GM23338 (cell line): ENCODE data around the gene ZDHHC1. TPM values are rescaled to one million over a fixed set of nuclear protein-coding genes. Genes with fewer than 3 reads are reported as not detected.

Experiments used
- ATAC-seq: fragments of 200-7000 bp; cut with Tn5 transposase; 3 replicates; pipeline ENCODE4 v1.9.1; 2020
- DNase-seq: peaks from one replicate; pipeline ENCODE4 v3.0.0-alpha.2; 2015; ENCODE audit warnings: low spot score
- H2AFZ ChIP-seq: fragments of 200-600 bp; sonication (generic); 2 replicates; pipeline ENCODE4 v1.8.0; 2016; ENCODE audit warnings: antibody characterized with exemption, mild to moderate bottlenecking, moderate library complexity
- H3F3A ChIP-seq: fragments of 200-600 bp; sonication (generic); replicated peaks from 2 replicates; pipeline ENCODE4 v1.8.0; 2017; ENCODE audit warnings: antibody characterized with exemption, mixed run types, low read depth
- H3K27ac ChIP-seq: fragments of 200-600 bp; sonication (generic); 2 replicates; pipeline ENCODE4 v1.6.1; 2016; ENCODE audit warnings: low read depth
- H3K27me3 ChIP-seq: fragments of 200-600 bp; sonication (generic); 2 replicates; pipeline ENCODE4 v1.8.0; 2016; ENCODE audit warnings: mild to moderate bottlenecking, mixed run types, moderate library complexity; ENCODE audit not compliant: insufficient read depth
- H3K36me3 ChIP-seq: fragments of 200-600 bp; sonication (generic); 2 replicates; pipeline ENCODE4 v1.8.0; 2016; ENCODE audit warnings: mild to moderate bottlenecking; ENCODE audit not compliant: insufficient read depth
- H3K4me1 ChIP-seq: fragments of 200-600 bp; sonication (generic); 2 replicates; pipeline ENCODE4 v1.8.0; 2016; ENCODE audit warnings: mild to moderate bottlenecking, moderate library complexity; ENCODE audit not compliant: insufficient read depth
- H3K4me2 ChIP-seq: fragments of 200-600 bp; sonication (generic); 2 replicates; pipeline ENCODE4 v1.7.1; 2017; ENCODE audit warnings: mixed run types
- H3K4me3 ChIP-seq: fragments of 200-600 bp; sonication (generic); 2 replicates; pipeline ENCODE4 v1.6.1; 2016; ENCODE audit warnings: mixed run types
- H3K79me2 ChIP-seq: fragments of 200-600 bp; sonication (generic); replicated peaks from 2 replicates; pipeline ENCODE4 v1.8.0; 2017; ENCODE audit warnings: mild to moderate bottlenecking; ENCODE audit not compliant: insufficient read depth
- H3K9me2 ChIP-seq: fragments of 200-600 bp; sonication (generic); 2 replicates; pipeline ENCODE4 v1.8.0; 2017; ENCODE audit not compliant: insufficient read depth
- H4K20me1 ChIP-seq: fragments of 200-600 bp; sonication (generic); replicated peaks from 2 replicates; pipeline ENCODE4 v1.8.0; 2017; ENCODE audit warnings: mild to moderate bottlenecking; ENCODE audit not compliant: insufficient read depth
- H3K27ac Mint-ChIP-seq: 2 replicates; pipeline ENCODE4 v1.8.0; 2020; ENCODE audit warnings: inconsistent platforms, mild to moderate bottlenecking, moderate library complexity, mixed read lengths
- H3K27me3 Mint-ChIP-seq: 3 replicates; pipeline ENCODE4 v1.8.0; 2022; ENCODE audit warnings: low read depth, mild to moderate bottlenecking, moderate library complexity, mixed read lengths, inconsistent platforms; ENCODE audit not compliant: insufficient read depth, poor library complexity
- H3K36me3 Mint-ChIP-seq: 3 replicates; pipeline ENCODE4 v1.8.0; 2021; ENCODE audit warnings: low read depth, mild to moderate bottlenecking, inconsistent platforms, moderate library complexity, mixed read lengths
- H3K4me1 Mint-ChIP-seq: 3 replicates; pipeline ENCODE4 v1.8.0; 2020; ENCODE audit warnings: mild to moderate bottlenecking, inconsistent platforms, mixed read lengths
- H3K4me3 Mint-ChIP-seq: 3 replicates; pipeline ENCODE4 v1.8.0; 2021; ENCODE audit warnings: moderate library complexity, mild to moderate bottlenecking, inconsistent platforms, mixed read lengths
- H3K9me3 Mint-ChIP-seq: 3 replicates; pipeline ENCODE4 v1.8.0; 2020; ENCODE audit warnings: moderate library complexity, mild to moderate bottlenecking, inconsistent platforms, mixed read lengths
- ETS1 ChIP-seq: IDR thresholded peaks from 2 replicates; pipeline ENCODE4 v1.6.1; 2016; ENCODE audit warnings: antibody characterized with exemption
- EZH2 ChIP-seq: fragments of 200-600 bp; sonication (generic); IDR thresholded peaks from one replicate; pipeline ENCODE4 v1.8.0; 2017; ENCODE audit warnings: antibody characterized with exemption, mild to moderate bottlenecking, low read depth; ENCODE audit not compliant: unreplicated experiment
- EZH2phosphoT487 ChIP-seq: fragments of 200-600 bp; sonication (generic); IDR thresholded peaks from one replicate; pipeline ENCODE4 v1.8.1; 2018; ENCODE audit warnings: antibody characterized with exemption; ENCODE audit not compliant: unreplicated experiment
- JUNB ChIP-seq: IDR thresholded peaks from one replicate; pipeline ENCODE4 v1.6.1; 2016; ENCODE audit warnings: antibody characterized with exemption; ENCODE audit not compliant: unreplicated experiment
- POLR2AphosphoS5 ChIP-seq: IDR thresholded peaks from 2 replicates; pipeline ENCODE4 v1.6.1; 2016; ENCODE audit warnings: antibody characterized with exemption, low read depth
- STAT1 ChIP-seq: IDR thresholded peaks from one replicate; pipeline ENCODE4 v1.6.1; 2016; ENCODE audit warnings: antibody characterized with exemption; ENCODE audit not compliant: unreplicated experiment
- ZNF114 ChIP-seq: fragments of 250-450 bp; sonication (Bioruptor Pico); IDR thresholded peaks from 2 replicates; pipeline ENCODE4 v1.5.0; 2020; ENCODE audit warnings: mild to moderate bottlenecking, moderate library complexity
- ZNF331 ChIP-seq: fragments of 250-450 bp; sonication (Bioruptor Pico); IDR thresholded peaks from 2 replicates; pipeline ENCODE4 v1.5.0; 2020; ENCODE audit warnings: low read depth, mild to moderate bottlenecking, moderate library complexity
- polyA plus RNA-seq: library from polyadenylated mRNA; unstranded; fragments of >200 nt; fragmentation: Nextera tagmentation; extraction: Ambion mirVana; gene quantifications from 2 replicates; pipeline ENCODE4 v1.2.1, GENCODE V29; 2016
- total RNA-seq: library from RNA; depleted of rRNA; stranded (reverse); fragments of >200 nt; shearing (Covaris generic); gene quantifications from 2 replicates; pipeline ENCODE4 v1.2.3, GENCODE V29; 2014
- TF ChIP-seq, protein P1 (sequence below): fragments of 250-450 bp; sonication (Bioruptor Pico); IDR thresholded peaks from 2 replicates; pipeline ENCODE4 v1.5.0; 2020; ENCODE audit warnings: mild to moderate bottlenecking, moderate library complexity
- TF ChIP-seq, protein P2 (sequence below), 2 experiments: fragments of 200-600 bp in 1 of 2; sonication (generic) in 1 of 2; conservative IDR thresholded peaks; 2 replicates each; pipeline versions ENCODE4 v1.5.1 to v1.6.1; 2016 to 2017; ENCODE audit warnings: antibody characterized with exemption in 2 of 2, low read depth in 2 of 2, mild to moderate bottlenecking in 2 of 2, moderate library complexity in 1 of 2

The ZDHHC1 gene
- total and polyA plus RNA-seq, 2 experiments from 2014 or later, result 1.4 to 2.7 TPM

DNA sequence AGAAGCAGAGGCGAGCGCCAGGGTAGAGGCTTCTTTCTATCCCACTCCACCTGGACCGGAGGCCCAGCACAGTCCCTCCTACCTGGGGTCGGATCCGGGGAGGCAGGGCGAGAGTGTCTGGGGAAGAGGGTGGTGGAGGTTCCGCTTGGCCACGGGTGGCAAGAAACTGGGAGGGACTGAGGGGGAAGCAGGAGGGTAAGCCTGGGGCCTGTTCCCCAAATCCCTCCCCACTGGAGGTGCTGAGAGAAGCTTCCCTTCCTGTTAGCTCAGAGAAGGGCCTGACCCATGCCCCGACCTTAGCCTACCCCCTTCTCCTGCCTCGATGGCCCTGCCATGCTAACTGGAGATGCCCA, 21.2 kb downstream of the ZDHHC1 start (continued):
- no peak for TF ChIP-seq ETS1
- TF ChIP-seq ZNF331 (CRISPR knock-in tag), result no peak
- TF ChIP-seq ZNF114 (CRISPR knock-in tag), result no peak
- no peak for TF ChIP-seq EZH2
- no peak for TF ChIP-seq JUNB
- TF ChIP-seq POLR2AphosphoS5, result no peak

- no peaks in the 10 kb centered on the region for H3K36me3 ChIP-seq
- Mint-ChIP-seq H3K4me3 (peak overlapping the region; percentile 65), H3K27ac (no peak overlapping the region), H3K9me3 (no peaks in the 10 kb centered on the region), H3K36me3 (no peaks in the 10 kb centered on the region), H3K27me3 (peaks cover 58% of the 10 kb centered on the region), H3K4me1 (peaks cover 17% of the 10 kb centered on the region)
- DNase-seq (peak; percentile 69), ATAC-seq (peak; percentile 4)
- peaks cover 45% of the 10 kb centered on the region for H3K27me3 ChIP-seq
- H3K9me2 ChIP-seq, result no peaks in the 10 kb centered on the region
- 0 out of 2 replicates have a peak, but pooled peaks cover 10% of the 10 kb centered on the region for H3F3A ChIP-seq
- peak overlapping the region; percentile 61 for H3K4me3 ChIP-seq
- peak; percentile 67 for TF ChIP-seq EZH2
- TF ChIP-seq JUNB, result no peak
- TF ChIP-seq, protein P1, sequence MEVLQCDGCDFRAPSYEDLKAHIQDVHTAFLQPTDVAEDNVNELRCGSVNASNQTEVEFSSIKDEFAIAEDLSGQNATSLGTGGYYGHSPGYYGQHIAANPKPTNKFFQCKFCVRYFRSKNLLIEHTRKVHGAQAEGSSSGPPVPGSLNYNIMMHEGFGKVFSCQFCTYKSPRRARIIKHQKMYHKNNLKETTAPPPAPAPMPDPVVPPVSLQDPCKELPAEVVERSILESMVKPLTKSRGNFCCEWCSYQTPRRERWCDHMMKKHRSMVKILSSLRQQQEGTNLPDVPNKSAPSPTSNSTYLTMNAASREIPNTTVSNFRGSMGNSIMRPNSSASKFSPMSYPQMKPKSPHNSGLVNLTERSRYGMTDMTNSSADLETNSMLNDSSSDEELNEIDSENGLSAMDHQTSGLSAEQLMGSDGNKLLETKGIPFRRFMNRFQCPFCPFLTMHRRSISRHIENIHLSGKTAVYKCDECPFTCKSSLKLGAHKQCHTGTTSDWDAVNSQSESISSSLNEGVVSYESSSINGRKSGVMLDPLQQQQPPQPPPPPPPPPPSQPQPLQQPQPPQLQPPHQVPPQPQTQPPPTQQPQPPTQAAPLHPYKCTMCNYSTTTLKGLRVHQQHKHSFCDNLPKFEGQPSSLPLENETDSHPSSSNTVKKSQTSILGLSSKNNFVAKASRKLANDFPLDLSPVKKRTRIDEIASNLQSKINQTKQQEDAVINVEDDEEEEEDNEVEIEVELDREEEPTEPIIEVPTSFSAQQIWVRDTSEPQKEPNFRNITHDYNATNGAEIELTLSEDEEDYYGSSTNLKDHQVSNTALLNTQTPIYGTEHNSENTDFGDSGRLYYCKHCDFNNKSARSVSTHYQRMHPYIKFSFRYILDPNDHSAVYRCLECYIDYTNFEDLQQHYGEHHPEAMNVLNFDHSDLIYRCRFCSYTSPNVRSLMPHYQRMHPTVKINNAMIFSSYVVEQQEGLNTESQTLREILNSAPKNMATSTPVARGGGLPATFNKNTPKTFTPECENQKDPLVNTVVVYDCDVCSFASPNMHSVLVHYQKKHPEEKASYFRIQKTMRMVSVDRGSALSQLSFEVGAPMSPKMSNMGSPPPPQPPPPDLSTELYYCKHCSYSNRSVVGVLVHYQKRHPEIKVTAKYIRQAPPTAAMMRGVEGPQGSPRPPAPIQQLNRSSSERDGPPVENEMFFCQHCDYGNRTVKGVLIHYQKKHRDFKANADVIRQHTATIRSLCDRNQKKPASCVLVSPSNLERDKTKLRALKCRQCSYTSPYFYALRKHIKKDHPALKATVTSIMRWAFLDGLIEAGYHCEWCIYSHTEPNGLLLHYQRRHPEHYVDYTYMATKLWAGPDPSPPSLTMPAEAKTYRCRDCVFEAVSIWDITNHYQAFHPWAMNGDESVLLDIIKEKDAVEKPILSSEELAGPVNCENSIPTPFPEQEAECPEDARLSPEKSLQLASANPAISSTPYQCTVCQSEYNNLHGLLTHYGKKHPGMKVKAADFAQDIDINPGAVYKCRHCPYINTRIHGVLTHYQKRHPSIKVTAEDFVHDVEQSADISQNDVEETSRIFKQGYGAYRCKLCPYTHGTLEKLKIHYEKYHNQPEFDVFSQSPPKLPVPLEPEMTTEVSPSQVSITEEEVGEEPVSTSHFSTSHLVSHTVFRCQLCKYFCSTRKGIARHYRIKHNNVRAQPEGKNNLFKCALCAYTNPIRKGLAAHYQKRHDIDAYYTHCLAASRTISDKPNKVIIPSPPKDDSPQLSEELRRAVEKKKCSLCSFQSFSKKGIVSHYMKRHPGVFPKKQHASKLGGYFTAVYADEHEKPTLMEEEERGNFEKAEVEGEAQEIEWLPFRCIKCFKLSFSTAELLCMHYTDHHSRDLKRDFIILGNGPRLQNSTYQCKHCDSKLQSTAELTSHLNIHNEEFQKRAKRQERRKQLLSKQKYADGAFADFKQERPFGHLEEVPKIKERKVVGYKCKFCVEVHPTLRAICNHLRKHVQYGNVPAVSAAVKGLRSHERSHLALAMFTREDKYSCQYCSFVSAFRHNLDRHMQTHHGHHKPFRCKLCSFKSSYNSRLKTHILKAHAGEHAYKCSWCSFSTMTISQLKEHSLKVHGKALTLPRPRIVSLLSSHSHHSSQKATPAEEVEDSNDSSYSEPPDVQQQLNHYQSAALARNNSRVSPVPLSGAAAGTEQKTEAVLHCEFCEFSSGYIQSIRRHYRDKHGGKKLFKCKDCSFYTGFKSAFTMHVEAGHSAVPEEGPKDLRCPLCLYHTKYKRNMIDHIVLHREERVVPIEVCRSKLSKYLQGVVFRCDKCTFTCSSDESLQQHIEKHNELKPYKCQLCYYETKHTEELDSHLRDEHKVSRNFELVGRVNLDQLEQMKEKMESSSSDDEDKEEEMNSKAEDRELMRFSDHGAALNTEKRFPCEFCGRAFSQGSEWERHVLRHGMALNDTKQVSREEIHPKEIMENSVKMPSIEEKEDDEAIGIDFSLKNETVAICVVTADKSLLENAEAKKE (CRISPR knock-in tag), result no peak
- no peak for TF ChIP-seq POLR2AphosphoS5
- no peak for TF ChIP-seq STAT1
- peak; percentile 56 for TF ChIP-seq EZH2phosphoT487
- TF ChIP-seq, protein P2, sequence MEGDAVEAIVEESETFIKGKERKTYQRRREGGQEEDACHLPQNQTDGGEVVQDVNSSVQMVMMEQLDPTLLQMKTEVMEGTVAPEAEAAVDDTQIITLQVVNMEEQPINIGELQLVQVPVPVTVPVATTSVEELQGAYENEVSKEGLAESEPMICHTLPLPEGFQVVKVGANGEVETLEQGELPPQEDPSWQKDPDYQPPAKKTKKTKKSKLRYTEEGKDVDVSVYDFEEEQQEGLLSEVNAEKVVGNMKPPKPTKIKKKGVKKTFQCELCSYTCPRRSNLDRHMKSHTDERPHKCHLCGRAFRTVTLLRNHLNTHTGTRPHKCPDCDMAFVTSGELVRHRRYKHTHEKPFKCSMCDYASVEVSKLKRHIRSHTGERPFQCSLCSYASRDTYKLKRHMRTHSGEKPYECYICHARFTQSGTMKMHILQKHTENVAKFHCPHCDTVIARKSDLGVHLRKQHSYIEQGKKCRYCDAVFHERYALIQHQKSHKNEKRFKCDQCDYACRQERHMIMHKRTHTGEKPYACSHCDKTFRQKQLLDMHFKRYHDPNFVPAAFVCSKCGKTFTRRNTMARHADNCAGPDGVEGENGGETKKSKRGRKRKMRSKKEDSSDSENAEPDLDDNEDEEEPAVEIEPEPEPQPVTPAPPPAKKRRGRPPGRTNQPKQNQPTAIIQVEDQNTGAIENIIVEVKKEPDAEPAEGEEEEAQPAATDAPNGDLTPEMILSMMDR (conservative IDR thresholded peaks at IDR 0.05; ENCODE audit: low read depth in 2 of 2), result no peak
- H2AFZ ChIP-seq, result peak overlapping the region; percentile 96
- H3K27ac ChIP-seq, result no peak overlapping the region
- H3K4me1 ChIP-seq, result peaks cover 34% of the 10 kb centered on the region
- no peaks in the 10 kb centered on the region for H3K79me2 ChIP-seq
- H3K4me2 ChIP-seq, result peak overlapping the region; percentile 92
- no peaks in the 10 kb centered on the region for H4K20me1 ChIP-seq
Observed at GRCh38 chr16:67394155-67395104, 21.8 kb downstream of the ZDHHC1 start.
